ENCODE measurements around the gene PYDC1. TPM values are rescaled to one million over a fixed set of nuclear protein-coding genes. Genes with fewer than 3 reads are reported as not detected.

PYDC1 gene
- total RNA-seq, 1 donor from 2014 or later: not detected

GRCh38 chr16:31183432-31184428 is 33.2 kb downstream of the PYDC1 start:
- Mint-ChIP-seq H3K27ac (ENCODE audit: unreplicated experiment) (no peak overlapping the region), H3K27me3 (ENCODE audit: unreplicated experiment) (peaks cover 14% of the 10 kb centered on the region), H3K4me3 (ENCODE audit: unreplicated experiment) (peak overlapping the region; percentile 99), H3K36me3 (ENCODE audit: unreplicated experiment) (peaks cover 4% of the 10 kb centered on the region), H3K9me3 (ENCODE audit: unreplicated experiment) (peaks cover 18% of the 10 kb centered on the region), H3K4me1 (ENCODE audit: low read depth, unreplicated experiment) (peaks cover 17% of the 10 kb centered on the region)
- no peak for TF ChIP-seq CTCF (IDR thresholded peaks at IDR 0.05; ENCODE audit: partially characterized antibody, unreplicated experiment)
- DNase-seq: no peak

- no peak for DNase-seq
- H3K27me3 Mint-ChIP-seq (ENCODE audit: unreplicated experiment): peaks cover 16% of the 10 kb centered on the region
- peaks cover 18% of the 10 kb centered on the region for H3K9me3 Mint-ChIP-seq (ENCODE audit: unreplicated experiment)
- H3K27ac Mint-ChIP-seq (ENCODE audit: unreplicated experiment): peak overlapping the region; percentile 17
- peaks cover 4% of the 10 kb centered on the region for H3K36me3 Mint-ChIP-seq (ENCODE audit: unreplicated experiment)
- peak overlapping the region; percentile 99 for H3K4me3 Mint-ChIP-seq (ENCODE audit: unreplicated experiment)
- TF ChIP-seq CTCF (IDR thresholded peaks at IDR 0.05; ENCODE audit: partially characterized antibody, unreplicated experiment): no peak
- H3K4me1 Mint-ChIP-seq (ENCODE audit: low read depth, unreplicated experiment): peaks cover 17% of the 10 kb centered on the region
These were observed 34.5 kb downstream of the PYDC1 start for GRCh38 chr16:31182391-31182790.

- peaks cover 4% of the 10 kb centered on the region for H3K36me3 Mint-ChIP-seq (ENCODE audit: unreplicated experiment)
- H3K9me3 Mint-ChIP-seq (ENCODE audit: unreplicated experiment): peaks cover 18% of the 10 kb centered on the region
- DNase-seq: peak; percentile 22
- peak overlapping the region; percentile 99 for H3K4me3 Mint-ChIP-seq (ENCODE audit: unreplicated experiment)
- H3K27ac Mint-ChIP-seq (ENCODE audit: unreplicated experiment): peak overlapping the region; percentile 88
- TF ChIP-seq CTCF (IDR thresholded peaks at IDR 0.05; ENCODE audit: partially characterized antibody, unreplicated experiment): no peak
- peaks cover 20% of the 10 kb centered on the region for H3K27me3 Mint-ChIP-seq (ENCODE audit: unreplicated experiment)
- H3K4me1 Mint-ChIP-seq (ENCODE audit: low read depth, unreplicated experiment): peaks cover 17% of the 10 kb centered on the region
These were observed 35.7 kb downstream of the PYDC1 start for GRCh38 chr16:31181102-31181830.

GRCh38 chr16:31179747-31180459 is 37.0 kb downstream of the PYDC1 start, which contains the start of gene FUS:
TSS of gene FUS (plus strand) at chr16:31180139. CDS start at chr16:31180215, 76 bp downstream.
- peak; percentile 89 for DNase-seq
- TF ChIP-seq CTCF (IDR thresholded peaks at IDR 0.05; ENCODE audit: partially characterized antibody, unreplicated experiment): no peak
- H3K4me3 Mint-ChIP-seq (ENCODE audit: unreplicated experiment): peak within 1 kb of the TSS; percentile 99
- H3K27ac Mint-ChIP-seq (ENCODE audit: unreplicated experiment): peak within 1 kb of the TSS; percentile 99
- peaks cover 17% of the 10 kb centered on the region for H3K4me1 Mint-ChIP-seq (ENCODE audit: low read depth, unreplicated experiment)
- H3K27me3 Mint-ChIP-seq (ENCODE audit: unreplicated experiment): peaks cover 20% of the 10 kb centered on the region
- peaks cover 18% of the 10 kb centered on the region for H3K9me3 Mint-ChIP-seq (ENCODE audit: unreplicated experiment)
- H3K36me3 Mint-ChIP-seq (ENCODE audit: unreplicated experiment): peaks cover 4% of the 10 kb centered on the region

All from glutamatergic neuron (in vitro differentiated cells).